Activated CD8-positive, alpha-beta memory T cell treated with anti-CD3 and anti-CD28 coated beads for 36 hours (primary cell): ENCODE results near the gene PHKB. TPM values are rescaled to one million over a fixed set of nuclear protein-coding genes. Genes with fewer than 3 reads are reported as not detected.

Experiments
- CTCF ChIA-PET: fragments of 350-600 bp; sonication (Branson Sonifier 250); formaldehyde crosslinking; loops from one replicate; lab custom pipeline; 2021; ENCODE audit warnings: antibody characterized with exemption; lab: Charles Lee
- POLR2A ChIA-PET: fragments of 350-600 bp; sonication (Branson Sonifier 250); formaldehyde crosslinking; loops from one replicate; lab custom pipeline; 2021; ENCODE audit warnings: antibody characterized with exemption; lab: Charles Lee
- total RNA-seq, 2 experiments: library from RNA; stranded (reverse); gene quantifications; one replicate each; pipeline ENCODE4 v1.2.3, GENCODE V29; 2021

Gene PHKB
- total RNA-seq, 2 experiments from 2014 or later: 21.5 to 26.5 TPM

DNA sequence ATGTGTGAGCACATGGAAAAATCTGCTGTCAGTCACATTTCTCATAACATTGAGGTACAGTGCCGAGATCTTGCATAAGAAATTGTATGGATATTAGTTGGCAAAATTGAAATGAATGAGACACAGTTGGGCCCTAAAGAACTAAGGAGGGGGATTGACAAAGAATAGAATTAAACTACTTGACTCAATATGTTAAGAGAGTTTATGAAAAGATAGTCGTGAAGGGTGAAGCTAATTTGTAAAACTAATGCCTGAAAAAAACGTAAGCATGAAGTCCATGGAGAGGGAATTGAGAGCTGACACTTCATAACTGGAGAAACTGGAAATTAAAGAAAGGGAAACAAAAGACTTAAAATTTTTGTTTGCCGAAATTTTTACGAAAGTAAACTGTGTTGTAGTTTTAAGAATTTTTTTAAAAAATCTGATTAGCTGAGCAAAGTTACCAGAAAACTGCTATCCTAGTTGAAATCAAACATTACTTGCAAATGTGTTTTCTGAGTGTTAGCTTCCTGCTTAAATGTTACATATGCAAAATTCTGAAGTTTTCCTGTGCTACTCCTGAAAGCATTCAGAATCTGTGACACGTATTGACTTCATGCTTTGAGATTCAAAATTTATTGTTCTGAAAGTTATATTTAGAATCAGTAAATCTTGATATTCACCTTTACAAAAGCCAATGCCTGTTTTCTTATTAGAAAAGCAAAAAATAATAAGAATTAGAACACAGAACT lies 239.9 kb downstream of the PHKB start:
- CTCF ChIA-PET: no interaction called here
- POLR2A ChIA-PET: no interaction called here

DNA sequence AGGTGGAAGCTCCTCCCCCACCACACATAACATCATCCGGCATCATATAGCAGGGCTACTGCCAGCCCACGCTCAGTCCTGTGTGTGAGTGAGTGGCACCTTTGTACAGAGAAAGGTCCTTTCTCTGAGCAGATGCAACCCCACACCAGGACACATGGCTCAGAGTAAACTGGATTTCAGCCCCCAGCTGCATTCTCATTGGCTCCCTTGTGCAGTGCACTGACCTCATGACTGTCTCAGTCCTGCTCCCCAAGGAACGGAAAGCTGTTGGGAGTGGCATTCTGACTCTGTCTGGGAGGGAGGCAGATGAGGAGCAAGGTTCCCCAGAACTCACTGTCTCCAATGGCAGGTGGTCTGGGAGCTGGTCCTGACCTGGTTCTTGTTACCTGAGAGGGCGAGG lies 244.1 kb downstream of the PHKB start:
- CTCF ChIA-PET: no interaction called here
- POLR2A ChIA-PET: no interaction called here

DNA sequence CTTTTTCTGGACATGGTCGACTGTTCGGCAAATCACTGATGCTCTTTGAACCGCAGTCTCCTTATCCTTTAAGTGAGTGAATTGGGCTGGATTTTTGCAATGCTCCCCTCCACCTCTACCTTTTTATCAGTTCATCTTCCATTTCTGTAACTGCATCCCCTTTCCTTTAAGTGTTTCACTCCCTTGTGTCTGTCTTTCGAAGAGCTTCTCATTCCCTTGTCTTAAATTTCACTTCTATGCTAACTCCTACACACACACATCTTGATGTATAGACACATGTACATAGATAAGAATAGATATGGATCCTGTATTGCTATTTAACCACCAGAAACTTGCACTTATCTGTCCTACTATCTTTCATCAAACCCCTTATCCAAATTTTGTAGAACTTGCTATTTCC lies 250.7 kb downstream of the PHKB start:
- ChIA-PET CTCF (no interaction called here), POLR2A (no interaction called here)

DNA sequence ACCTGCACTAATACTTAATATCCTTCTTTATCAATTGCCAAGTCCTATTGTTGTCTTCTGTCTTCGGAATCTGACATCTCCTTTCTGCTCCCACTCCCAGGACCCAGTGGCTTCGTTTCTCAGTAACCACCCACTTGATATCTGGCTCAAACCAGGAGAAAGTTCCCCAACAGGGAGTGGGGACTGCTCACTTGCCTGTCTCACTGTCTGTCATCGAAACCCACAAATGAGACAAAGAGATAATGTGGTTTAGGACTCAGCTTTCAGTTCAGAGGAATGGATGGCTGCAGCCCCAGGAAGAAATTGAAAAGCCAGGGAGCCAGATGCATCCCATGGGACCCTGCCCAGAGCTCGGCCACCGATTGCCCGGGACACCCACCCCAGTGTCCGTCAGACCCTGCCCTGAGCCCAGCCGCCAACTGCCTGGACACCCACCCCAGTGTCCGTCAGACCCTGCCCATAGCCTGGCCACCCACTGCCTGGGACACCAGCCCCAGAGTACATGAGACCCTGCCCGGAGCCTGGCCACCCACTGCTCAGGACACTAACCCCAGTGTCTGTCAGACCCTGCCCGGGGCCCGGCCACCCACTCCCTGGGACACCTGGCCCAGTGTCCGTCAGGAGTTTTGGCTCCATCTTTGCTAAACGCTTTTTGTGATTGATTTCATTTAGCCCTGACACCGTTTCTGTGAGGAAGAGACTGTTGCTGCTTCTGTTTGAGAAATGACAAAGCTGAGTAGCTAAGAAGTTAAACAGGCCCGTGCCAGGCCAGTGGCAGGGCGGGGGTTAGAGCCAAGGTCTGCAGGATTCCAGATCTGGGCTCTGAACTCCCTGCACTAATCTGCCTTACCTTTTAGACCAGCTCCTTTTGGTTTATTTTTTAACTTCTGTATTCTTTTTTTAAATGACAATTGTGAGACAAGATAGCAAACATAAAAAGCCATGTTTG lies 251.4 kb downstream of the PHKB start:
- POLR2A ChIA-PET: no interaction called here
- CTCF ChIA-PET: no interaction called here

DNA sequence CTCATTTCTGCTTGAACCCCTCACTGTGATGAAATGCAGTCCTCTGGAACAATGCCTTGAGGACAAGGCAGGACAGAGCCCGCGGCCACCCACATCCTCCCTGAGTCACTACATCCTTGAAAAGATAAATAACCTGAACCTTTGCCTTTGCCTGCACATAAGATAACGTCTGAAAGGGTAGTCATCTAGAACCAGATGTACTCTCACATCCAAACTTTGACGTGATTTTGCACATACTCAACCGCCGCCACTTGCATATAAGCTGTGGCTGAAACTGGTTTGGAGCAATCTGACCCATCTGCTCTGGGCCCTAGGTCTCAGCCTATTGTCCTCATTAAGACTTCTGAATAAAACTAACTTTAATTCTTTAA lies 252.1 kb downstream of the PHKB start:
- ChIA-PET CTCF (no interaction called here), POLR2A (no interaction called here)

DNA sequence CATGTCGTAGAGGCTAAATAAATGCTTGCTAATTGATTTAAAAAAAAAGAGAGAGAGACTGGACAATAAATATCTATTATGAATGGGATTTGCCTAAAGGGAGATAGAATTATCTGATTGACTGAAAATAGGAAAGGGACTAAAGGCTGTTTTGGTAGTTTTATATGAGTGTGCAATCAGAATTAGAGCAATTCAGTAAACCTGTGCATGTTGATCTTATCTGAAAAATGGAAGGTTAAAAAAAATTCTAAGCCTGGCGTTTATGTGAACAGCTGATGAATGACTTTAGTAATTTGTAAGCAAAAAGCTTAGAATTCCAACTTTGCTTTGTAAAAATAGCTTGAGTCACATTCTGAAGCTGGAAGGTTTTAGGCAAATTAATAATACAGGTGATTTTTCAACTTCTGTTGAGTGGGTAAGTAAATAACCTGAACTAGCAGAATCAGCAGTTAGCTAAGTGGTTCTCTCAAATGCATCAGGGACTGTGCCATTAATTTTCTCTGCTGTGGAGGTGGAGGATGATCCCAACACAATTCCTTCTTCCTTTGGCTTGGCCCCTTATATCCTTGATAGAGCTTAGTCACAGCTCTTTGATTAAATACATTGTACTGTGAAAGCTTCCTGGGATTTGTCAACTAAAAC lies 254.4 kb downstream of the PHKB start:
- CTCF ChIA-PET: no interaction called here
- POLR2A ChIA-PET: no interaction called here

DNA sequence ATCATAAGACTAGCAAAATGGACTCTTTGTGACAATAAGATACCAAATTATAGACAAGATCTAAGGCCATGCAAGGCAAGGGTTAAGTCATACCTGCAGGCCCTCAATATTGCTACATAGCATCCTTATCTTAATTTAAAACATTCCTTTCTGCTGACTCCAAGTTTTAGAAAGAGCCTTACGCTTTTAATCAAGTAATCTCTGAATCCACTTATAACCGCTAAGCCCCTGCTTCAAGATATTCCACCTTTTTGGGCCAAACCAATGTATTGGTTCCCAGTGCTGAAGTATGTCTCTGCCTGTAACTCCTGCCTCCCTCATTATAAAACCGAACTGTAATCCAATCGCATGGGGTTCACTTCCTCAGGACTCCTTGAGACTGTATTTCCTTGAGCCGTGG lies 255.4 kb downstream of the PHKB start:
- CTCF ChIA-PET: no interaction called here
- POLR2A ChIA-PET: no interaction called here

DNA sequence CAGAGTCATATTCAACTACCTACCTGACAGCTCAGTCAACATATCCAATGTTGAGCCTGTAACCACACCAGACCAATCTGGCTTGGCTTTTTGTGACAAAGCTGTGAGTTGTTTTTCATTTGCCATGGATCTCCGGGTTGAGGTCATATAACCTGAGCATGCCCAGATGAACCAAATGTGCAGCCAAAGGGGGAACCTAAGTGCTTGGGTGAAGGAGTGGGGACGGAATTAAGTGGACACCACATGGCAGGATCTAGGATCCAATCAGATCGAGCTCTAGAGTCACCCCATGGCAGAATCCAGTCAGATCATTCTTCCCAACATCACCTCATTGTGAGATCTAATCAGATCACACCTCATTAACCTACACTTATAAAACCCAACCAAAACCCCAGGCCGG lies 258.6 kb downstream of the PHKB start:
- POLR2A ChIA-PET: no interaction called here
- CTCF ChIA-PET: no interaction called here

DNA sequence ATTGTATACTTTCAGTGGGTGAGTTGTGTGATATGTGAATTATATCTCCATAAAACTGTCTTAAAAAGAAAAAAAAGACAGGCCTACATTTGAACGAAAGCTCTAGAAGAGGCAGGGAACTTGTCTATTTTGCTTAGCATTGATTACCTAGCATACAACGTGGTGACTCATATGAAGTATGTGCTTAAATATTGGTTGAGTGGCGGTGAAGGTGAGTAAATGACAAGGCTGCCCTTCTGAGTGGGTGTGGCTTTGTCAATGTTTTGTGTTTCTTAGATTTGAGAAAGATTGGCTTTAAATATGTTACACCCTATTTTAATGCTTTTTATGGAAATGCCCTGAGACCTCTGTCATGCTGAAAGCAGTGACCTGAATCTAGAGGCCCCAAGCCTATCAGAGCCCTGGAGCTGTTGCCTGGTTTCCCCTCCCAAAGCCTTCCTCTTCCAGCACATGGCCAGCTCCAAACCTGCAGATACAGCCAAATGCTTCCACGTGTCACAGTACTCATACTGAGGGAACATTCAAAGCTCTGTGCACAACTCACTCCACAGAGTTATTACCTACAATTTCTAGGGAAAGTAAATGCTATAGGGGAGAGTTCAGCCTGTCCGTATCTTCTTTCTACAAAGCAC lies 260.0 kb downstream of the PHKB start:
- CTCF ChIA-PET: no interaction called here
- POLR2A ChIA-PET: no interaction called here

DNA sequence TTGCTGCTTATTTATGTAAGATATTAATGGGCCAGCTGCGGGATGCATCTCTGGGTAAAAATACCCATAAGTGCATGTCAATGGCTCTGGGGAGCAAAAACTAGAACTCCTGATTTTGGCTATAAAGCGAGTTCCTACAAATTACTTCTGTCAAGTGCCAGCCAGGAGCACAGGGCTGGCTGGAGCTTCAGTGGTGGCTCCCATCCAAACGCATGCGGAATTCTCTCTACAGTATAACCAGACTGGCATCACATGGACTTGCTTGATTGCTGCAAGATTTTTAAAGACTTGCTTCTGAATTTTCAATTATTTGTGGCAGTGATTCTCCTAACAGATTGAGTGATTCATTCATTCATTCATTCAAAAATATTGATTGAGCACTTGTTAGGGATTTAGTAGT lies 260.9 kb downstream of the PHKB start:
- CTCF ChIA-PET: no interaction called here
- POLR2A ChIA-PET: no interaction called here

DNA sequence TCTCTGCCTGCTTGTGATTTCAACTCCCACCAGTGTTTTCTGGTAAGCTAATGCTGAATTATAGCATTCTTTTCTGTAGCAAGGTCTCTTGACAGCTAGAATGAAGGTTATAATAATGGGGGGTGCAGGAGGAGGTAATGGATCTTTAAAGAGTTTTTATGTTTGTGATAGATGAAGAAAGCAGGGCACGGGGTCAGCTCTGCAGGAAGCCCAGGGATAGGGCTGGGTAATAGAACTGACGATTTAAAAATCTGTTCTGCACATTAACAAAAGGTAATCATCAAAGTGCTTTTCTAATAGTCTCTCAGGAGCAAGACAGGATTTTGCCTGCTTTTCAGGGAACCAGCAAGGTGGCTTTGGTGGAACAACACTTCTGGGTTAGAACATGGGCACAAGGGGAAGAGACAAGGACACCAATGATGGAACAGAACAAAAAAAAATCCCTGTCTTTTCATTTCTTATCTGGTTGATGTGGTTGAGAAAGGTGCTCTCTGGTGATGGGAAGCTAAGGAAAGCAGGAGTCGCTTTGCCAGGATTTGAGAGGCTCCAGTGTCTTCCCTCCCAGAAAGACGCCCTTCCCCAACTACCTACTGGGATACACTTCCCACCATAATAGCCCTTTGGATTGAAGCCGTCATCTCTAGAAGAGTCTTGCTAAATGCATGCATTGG lies 263.1 kb downstream of the PHKB start:
- POLR2A ChIA-PET: no interaction called here
- CTCF ChIA-PET: no interaction called here

DNA sequence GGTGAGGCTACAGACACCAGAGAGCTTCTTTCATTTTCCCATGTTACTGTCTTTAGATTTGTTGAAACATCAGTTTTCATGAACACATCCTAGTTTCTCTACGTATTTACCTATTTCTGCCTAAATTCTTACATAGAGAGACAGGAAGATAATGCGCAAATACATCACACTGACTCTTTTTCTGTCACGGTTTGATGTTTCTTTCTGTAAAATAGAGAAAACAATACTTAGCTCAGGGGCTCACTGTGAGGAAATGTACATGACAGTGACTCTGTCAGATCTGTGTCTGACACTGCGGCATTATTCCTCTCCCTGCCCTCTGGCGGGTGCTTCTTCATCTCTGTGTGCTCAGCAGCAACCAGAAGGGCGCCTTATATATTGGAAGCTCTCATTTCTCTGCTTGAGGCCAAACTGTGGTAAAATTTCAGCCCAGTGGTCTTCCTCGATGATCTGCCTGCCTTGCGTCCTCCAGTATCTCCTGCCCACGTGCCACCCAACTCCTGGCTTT lies 264.1 kb downstream of the PHKB start:
- ChIA-PET POLR2A (no interaction called here), CTCF (no interaction called here)

DNA sequence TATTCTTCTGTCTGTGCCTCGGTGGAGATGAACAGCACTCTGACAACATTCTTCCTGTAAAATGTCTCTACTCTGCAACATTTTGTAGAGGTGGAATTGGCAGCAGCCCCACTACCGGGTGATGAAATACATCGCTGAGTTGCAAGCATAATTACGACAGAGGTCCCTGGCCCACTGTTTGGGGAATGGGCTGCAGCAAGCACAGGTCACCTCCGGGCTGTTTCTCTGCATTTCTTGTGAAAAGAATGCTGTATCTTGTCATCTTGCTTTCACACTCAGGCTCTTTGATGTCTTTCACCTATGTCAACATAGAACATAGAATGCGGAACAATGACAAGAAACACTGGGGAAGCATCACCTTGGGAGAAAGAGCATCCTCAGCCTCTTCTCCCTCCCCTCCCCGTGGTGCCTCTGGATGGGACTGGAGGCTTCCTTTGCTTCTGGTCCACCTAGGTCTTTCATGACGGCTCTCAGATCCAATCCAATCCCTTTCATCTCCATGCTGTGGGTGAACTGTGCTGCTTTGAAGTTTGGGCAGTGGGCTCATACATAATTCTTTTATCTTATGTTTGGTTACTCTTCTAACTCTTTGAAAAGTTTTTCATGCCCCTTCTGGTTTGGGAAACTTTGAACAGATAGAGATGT lies 265.0 kb downstream of the PHKB start:
- ChIA-PET POLR2A (no interaction called here), CTCF (no interaction called here)

DNA sequence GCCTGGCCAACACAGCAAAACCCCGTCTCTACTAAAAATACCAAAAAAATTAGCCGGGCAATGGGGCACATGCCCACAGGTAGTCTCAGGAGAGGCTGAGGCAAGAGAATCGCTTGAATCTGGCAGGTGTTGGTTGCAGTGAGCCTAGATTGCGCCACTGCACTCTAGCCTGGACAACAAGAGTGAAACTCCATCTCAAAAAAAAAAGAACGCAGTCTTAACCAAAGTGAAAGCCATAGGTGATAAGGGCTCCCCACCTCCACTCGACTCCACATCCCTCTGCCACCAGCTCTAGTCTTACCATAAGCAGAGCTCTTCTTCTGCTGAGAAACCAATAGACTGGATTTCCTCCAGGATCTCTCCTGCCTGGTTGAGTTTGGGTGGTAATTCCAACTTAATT lies 266.0 kb downstream of the PHKB start:
- CTCF ChIA-PET: no interaction called here
- POLR2A ChIA-PET: no interaction called here

DNA sequence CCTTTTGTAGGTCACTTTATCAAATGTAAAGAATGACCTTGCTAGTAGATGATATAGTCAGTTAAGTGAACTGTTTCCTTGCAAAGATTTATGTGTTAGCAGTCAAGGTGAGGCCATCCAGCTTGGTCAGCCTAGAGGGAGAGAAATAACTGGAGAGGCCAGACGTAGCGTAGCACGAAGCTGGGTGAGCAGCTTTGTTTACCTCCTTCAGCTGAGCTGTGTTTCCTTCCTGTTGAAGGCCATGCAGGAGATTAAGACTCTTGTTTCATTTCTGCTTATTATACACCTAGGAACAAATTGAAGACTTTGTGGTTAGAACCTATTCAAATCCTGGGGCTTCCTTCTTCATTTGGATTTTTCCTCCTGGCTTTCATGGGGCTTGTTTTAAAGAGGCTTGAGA lies 267.1 kb downstream of the PHKB start:
- CTCF ChIA-PET: no interaction called here
- POLR2A ChIA-PET: no interaction called here

DNA sequence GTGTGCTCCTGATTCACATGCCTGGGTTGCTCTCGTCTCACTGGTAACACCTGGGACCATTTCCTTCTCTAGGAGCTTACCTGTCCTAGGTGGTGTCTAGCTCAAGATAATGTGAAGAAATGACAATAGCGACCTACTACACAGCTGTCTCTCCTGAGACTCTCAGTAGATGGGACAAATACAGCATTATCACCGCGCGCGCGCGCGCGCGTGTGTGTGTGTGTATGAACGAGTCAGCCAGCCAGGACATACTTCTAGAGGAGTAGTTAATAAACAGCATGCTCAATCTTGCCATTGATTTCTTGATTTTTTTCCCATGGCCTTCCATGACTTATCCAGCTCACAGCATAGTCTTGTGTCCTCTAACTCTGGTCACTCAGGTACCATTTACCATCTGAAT lies 268.6 kb downstream of the PHKB start:
- POLR2A ChIA-PET: no interaction called here
- CTCF ChIA-PET: interaction anchor here (0.6 to 0.7 kb wide), 2 partner anchors 30 to 559 kb away, joined by 3 to 4 read pairs; no protein-coding TSS in a partner anchor

DNA sequence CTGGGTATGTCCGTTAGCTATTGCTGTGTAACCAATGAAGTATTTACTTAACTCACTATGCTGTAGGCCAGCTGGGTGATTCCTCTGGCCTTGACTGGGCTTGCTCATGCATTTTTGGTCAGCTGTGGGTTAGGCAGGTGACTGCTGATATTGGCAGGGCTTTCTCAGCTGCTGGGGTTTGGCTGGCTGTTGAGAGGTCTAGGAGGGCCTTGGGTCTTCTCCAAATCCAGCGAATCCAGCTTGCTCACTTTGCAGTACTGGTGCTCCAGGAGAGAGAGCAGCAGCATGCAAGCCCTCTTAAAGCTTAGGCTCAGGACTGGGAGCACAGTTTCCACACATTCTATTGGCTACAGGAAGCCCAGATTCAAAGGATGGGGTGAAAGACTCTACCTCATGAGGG lies 270.1 kb downstream of the PHKB start:
- CTCF ChIA-PET: no interaction called here
- POLR2A ChIA-PET: no interaction called here

DNA sequence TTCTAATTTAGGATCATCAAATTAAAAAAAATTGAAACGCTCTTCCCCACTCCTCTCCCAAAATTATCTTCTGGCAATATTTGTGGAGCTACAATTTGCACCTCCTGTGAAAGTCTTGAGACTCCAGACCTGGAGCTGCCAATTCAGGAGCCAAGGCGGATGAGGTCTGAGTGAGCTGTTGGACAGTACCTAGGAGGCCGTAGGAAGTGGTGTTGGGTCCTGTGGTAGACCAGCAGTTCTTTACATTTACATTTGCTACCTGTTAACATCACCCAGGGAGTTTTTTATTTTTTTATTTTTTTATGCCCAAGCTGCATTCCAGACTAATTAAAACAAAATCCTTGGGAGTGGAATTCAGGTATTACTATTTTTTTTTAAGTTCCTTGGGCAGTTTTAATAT lies 271.0 kb downstream of the PHKB start:
- ChIA-PET CTCF (no interaction called here), POLR2A (interaction anchor here (0.7 kb wide), 1 partner anchor 63 kb away, joined by 4 read pairs; no protein-coding TSS in a partner anchor)
